Measurements from ENCODE around the gene SLC6A4.
"Not testable (repeated sequence)": the region's sequence is repeated elsewhere in the genome, so short reads cannot be mapped to it uniquely, and the experiment has no call there.

Gene SLC6A4

DNA sequence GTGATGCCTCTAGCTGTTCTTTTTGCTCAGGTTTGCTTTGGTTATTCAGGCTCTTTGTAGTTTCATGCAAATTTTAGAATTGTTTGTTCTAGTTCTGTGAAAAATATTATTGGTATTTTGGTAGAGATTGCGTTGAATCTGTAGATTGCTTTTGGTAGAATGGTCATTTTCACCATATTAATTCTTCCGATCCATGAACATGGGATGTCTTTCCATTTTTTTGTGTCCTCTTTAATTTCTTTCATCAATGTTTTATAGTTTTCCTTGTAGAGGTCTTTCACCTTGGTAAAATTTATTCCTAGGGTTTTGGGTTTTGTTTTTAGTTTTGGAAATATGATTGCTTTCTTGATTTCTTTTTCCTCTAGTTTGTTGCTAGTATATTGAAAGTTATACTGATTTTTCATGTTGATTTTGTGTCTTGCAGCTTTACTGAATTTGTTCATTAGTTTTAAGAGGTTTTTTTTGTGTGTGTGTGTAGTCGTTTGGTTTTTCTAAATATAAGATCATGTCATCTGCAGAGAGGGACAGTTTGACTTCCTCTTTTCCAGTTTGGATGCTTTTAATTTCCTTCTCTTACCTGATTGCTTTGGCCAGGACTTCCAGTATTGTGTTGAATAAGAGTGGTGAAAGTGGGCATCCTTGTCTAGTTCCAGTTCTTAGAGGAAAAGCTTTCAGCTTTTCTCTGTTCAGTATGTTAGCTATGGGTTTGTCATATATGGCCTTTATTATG, 76.4 kb downstream of the SLC6A4 start:
- Histone ChIP-seq H3K36me3 (ENCODE audit: insufficient read depth, low read length) (peaks cover 48% of the 10 kb centered on the region), H3K4me3 (ENCODE audit: low read depth, low read length) (no peak overlapping the region)

DNA sequence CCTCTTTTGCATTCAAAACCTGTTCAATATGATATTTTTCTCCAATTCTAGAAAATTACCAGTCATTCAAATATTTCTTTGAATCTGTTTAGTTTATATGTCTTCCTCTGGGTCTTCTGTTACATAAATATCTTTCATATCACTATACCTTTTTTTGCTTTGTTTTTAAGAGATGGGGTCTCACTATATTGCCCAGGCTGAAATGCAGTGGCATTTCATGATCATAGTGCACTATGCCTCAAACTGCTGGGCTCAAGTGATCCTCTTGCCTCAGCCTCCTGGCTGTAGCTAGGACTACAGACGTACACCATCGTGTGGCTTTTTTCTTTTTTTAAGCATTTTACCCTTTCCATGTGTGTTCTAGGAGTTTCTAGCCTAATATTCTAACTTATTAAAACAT, 80.1 kb downstream of the SLC6A4 start:
- Histone ChIP-seq H2AFZ (ENCODE audit: low read length, unreplicated experiment) (no peak overlapping the region), H3K4me3 (ENCODE audit: low read depth, low read length) (no peak overlapping the region), H3K27ac (ENCODE audit: low read depth, low read length) (no peak overlapping the region), H3K27me3 (ENCODE audit: insufficient read depth, low read length) (no peaks in the 10 kb centered on the region), H3K36me3 (ENCODE audit: insufficient read depth, low read length) (peaks cover 42% of the 10 kb centered on the region), H3K4me1 (ENCODE audit: control insufficient read depth, insufficient read depth, low read length, unreplicated experiment) (no peaks in the 10 kb centered on the region), H3K79me2 (ENCODE audit: control insufficient read depth, insufficient read depth, low read length, unreplicated experiment) (peaks cover 70% of the 10 kb centered on the region)

More for the DNA sequence above, 76.4 kb downstream of the SLC6A4 start:
- no peak overlapping the region for H2AFZ ChIP-seq (ENCODE audit: low read length, unreplicated experiment)
- no peak overlapping the region for H3K27ac ChIP-seq (ENCODE audit: low read depth, low read length)
- no peaks in the 10 kb centered on the region for H3K27me3 ChIP-seq (ENCODE audit: insufficient read depth, low read length)
- peaks cover 75% of the 10 kb centered on the region for H3K79me2 ChIP-seq (ENCODE audit: control insufficient read depth, insufficient read depth, low read length, unreplicated experiment)
- no peaks in the 10 kb centered on the region for H3K4me1 ChIP-seq (ENCODE audit: control insufficient read depth, insufficient read depth, low read length, unreplicated experiment)

DNA sequence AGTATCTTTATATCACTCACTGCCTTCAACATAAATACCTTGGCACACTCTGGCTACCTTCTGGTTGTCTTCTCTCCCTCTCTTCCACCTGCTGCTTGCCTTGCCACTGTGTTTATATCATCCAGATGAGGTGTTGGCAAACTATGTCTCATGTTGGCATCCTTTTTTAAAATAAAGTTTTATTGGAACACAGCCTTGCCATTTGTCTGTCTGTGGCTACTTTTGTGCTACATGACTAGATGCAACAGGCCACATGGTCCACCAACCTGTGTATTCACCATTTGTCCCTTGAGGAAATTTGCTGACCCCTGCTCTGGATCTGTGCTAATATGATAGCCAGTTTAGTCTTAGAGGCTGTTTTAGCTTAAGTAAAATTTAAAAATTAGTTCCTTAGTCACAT, 82.0 kb downstream of the SLC6A4 start:
- peaks cover 23% of the 10 kb centered on the region for H3K36me3 ChIP-seq (ENCODE audit: insufficient read depth, low read length)
- no peak overlapping the region for H2AFZ ChIP-seq (ENCODE audit: low read length, unreplicated experiment)
- H3K27me3 ChIP-seq (ENCODE audit: insufficient read depth, low read length), result no peaks in the 10 kb centered on the region
- H3K4me1 ChIP-seq (ENCODE audit: control insufficient read depth, insufficient read depth, low read length, unreplicated experiment), result no peaks in the 10 kb centered on the region
- peaks cover 55% of the 10 kb centered on the region for H3K79me2 ChIP-seq (ENCODE audit: control insufficient read depth, insufficient read depth, low read length, unreplicated experiment)
- H3K4me3 ChIP-seq (ENCODE audit: low read depth, low read length), result no peak overlapping the region
- H3K27ac ChIP-seq (ENCODE audit: low read depth, low read length), result no peak overlapping the region

- Histone ChIP-seq H3K79me2 (ENCODE audit: control insufficient read depth, insufficient read depth, low read length, unreplicated experiment) (peaks cover 55% of the 10 kb centered on the region), H3K4me3 (ENCODE audit: low read depth, low read length) (no peak overlapping the region), H3K27ac (ENCODE audit: low read depth, low read length) (no peak overlapping the region), H3K36me3 (ENCODE audit: insufficient read depth, low read length) (0 out of 2 replicates have a peak, but pooled peaks cover 4% of the 10 kb centered on the region), H3K27me3 (ENCODE audit: insufficient read depth, low read length) (no peaks in the 10 kb centered on the region), H3K4me1 (ENCODE audit: control insufficient read depth, insufficient read depth, low read length, unreplicated experiment) (peaks cover 5% of the 10 kb centered on the region), H2AFZ (ENCODE audit: low read length, unreplicated experiment) (no peak overlapping the region)
These were observed 84.0 kb downstream of the SLC6A4 start for GRCh38 chr17:30151471-30151870.

- H3K27ac ChIP-seq (ENCODE audit: low read depth, low read length), result no peak overlapping the region
- no peak overlapping the region for H3K4me3 ChIP-seq (ENCODE audit: low read depth, low read length)
- H3K27me3 ChIP-seq (ENCODE audit: insufficient read depth, low read length), result no peaks in the 10 kb centered on the region
- peaks cover 5% of the 10 kb centered on the region; the same call in 1 of the 2 replicates for H3K36me3 ChIP-seq (ENCODE audit: insufficient read depth, low read length)
- peaks cover 5% of the 10 kb centered on the region for H3K4me1 ChIP-seq (ENCODE audit: control insufficient read depth, insufficient read depth, low read length, unreplicated experiment)
- H3K79me2 ChIP-seq (ENCODE audit: control insufficient read depth, insufficient read depth, low read length, unreplicated experiment), result peaks cover 53% of the 10 kb centered on the region
- H2AFZ ChIP-seq (ENCODE audit: low read length, unreplicated experiment), result no peak overlapping the region
These were observed 87.1 kb downstream of the SLC6A4 start for GRCh38 chr17:30148376-30148775.

DNA sequence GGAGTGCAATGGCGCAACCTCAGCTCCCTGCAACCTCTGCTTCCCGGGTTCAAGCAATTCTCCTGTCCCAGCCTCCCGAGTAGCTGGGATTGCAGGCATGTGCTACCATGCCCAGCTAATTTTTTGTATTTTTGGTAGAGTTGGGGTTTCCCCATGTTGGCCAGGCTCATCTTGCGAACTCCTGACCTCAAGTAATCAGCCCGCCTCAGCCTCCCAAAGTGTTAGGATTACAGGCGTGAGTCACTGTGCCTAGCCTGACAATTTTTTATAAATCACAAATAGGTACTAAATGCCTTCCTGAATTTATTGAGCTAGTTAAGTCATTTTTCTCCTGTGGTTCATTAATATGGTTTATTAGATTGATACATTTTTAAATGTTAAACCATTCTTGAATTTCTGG, 87.6 kb downstream of the SLC6A4 start:
- not testable (repeated sequence) for H3K36me3 ChIP-seq (ENCODE audit: insufficient read depth, low read length); H3K4me1 ChIP-seq (ENCODE audit: control insufficient read depth, insufficient read depth, low read length, unreplicated experiment); H3K27ac ChIP-seq (ENCODE audit: low read depth, low read length); H3K27me3 ChIP-seq (ENCODE audit: insufficient read depth, low read length); H3K4me3 ChIP-seq (ENCODE audit: low read depth, low read length); H2AFZ ChIP-seq (ENCODE audit: low read length, unreplicated experiment)
- peaks cover 53% of the 10 kb centered on the region for H3K79me2 ChIP-seq (ENCODE audit: control insufficient read depth, insufficient read depth, low read length, unreplicated experiment)

Measured in ACC112 (cell line).